Measurements from ENCODE around the gene HS3ST6.

HS3ST6 gene

GRCh38 chr16:1874854-1875253 lies 43.4 kb downstream of the HS3ST6 start:
- no peak for DNase-seq

GRCh38 chr16:1871974-1872635 lies 46.1 kb downstream of the HS3ST6 start, which contains the start of gene MEIOB:
Gene MEIOB (minus strand): TSS chr16:1872164. CDS start chr16:1868175, 3,989 bp downstream.
- DNase-seq = peak; percentile 14

DNA sequence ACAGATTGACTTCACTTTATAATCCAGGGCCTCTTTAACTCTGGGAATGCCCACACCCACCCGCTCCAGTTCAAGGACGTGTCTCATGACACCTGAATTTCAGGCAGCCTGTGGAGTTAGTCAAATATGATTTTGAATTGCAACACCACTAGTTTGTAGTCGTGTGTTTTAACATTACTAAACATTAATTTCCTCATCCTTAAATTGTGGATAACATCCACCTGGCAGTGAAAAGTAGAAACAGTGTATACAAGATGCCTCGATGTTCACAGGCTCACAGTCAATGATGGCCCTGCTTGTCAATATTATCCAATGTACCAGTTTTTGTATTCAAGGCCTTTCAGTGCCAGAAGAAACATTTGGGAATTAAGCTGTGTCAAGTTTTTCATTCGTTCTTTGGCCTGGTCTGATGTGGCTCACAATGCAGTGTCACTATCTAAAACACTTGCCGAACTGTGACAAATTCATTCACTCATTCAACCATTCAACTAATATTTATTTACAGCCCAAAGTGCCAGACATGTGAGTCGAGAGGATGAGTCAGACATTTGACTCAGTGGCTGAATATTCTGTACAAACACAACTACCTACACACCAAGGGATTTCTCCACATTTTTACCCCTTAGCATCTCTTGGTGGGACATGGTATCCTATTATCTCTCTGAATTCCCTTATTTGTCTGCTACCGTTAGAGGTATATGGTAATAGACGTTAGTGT lies 47.7 kb downstream of the HS3ST6 start:
- no peak for DNase-seq

GRCh38 chr16:1865902-1866690 lies 52.1 kb downstream of the HS3ST6 start:
- no peak for DNase-seq

- no peak for DNase-seq
Measured at GRCh38 chr16:1863681-1864460, 54.3 kb downstream of the HS3ST6 start.

DNA sequence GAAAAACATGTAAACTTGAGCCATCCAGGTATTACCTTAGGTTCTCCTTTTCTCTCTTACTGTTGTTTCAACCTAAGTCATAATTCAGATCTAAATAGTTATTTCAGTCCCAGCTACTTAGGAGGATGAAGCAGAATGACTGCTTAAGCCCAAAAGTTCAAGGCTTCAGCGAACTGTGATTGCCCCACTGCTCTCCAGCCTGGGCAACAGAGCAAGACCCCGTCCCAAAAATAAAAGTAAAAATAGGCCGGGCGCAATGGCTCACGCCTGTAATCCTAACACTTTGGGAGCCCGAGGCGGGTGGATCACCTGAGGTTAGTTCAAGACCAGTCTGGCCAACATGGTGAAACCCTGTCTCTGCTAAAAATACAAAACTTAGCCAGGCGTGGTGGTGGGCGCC lies 55.8 kb downstream of the HS3ST6 start:
- DNase-seq = no peak

- no peak for DNase-seq
Measured at GRCh38 chr16:1861730-1862129, 56.5 kb downstream of the HS3ST6 start.

All from activated CD4-positive, alpha-beta T cell treated with anti-CD3 and anti-CD28 coated beads for 1 hour (primary cell).